Kidney glomerular epithelial cell (primary cell): ENCODE data around the gene KRT26.
"Not testable (repeated sequence)": the region's sequence is repeated elsewhere in the genome, so short reads cannot be mapped to it uniquely, and the experiment has no call there.

Experiments used
- DNase-seq: peaks from one replicate; lab custom pipeline; 2025; lab: John Stamatoyannopoulos, UW

The KRT26 gene

DNA sequence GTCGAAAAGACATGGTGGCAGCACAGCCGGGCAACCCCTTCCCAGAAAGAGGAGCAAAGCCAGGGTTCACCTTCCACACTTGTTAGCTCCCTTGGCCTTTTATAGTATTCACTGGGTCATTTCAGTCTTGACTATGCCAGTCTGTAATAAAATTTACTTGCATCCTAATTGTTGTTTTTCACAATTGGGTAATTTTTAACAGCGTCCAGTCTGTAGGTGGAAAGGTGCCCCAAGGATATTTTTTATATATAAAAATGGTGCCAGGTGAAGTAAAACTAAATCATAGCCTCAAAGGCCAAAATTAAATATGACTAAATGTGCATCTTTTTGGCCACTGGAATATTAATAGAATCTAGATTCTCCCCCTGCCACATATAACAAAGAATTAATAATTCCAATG, at the start of gene KRT26:
Gene KRT26 (minus strand): TSS at position 101 of the 400 bp plus-strand sequence. CDS start 88 bp downstream, at position 13.
- no peak for DNase-seq

DNA sequence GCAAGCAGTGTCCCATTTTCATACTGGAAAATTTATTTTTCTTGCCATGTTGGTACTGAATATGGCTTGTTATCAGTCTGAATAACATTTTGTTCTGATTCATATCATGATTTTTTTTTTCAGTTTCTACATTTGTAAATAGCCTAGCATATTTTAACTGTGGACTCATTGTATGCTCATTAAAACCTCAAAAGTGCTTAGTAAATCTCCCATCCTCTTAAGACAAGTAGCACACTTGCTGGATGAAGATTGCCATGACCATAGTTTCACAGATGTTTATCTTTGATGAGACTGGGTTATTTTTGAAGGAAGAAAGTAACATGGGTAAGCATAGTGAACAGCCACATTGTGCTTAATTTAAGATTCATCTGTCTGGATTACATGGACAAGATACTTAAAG, 49.5 kb upstream of the KRT26 start:
- DNase-seq = no peak

- DNase-seq = no peak
These were observed 48.3 kb upstream of the KRT26 start for GRCh38 chr17:40820228-40820838.

- DNase-seq = no peak
These were observed 47.6 kb upstream of the KRT26 start for GRCh38 chr17:40819528-40820125.

DNA sequence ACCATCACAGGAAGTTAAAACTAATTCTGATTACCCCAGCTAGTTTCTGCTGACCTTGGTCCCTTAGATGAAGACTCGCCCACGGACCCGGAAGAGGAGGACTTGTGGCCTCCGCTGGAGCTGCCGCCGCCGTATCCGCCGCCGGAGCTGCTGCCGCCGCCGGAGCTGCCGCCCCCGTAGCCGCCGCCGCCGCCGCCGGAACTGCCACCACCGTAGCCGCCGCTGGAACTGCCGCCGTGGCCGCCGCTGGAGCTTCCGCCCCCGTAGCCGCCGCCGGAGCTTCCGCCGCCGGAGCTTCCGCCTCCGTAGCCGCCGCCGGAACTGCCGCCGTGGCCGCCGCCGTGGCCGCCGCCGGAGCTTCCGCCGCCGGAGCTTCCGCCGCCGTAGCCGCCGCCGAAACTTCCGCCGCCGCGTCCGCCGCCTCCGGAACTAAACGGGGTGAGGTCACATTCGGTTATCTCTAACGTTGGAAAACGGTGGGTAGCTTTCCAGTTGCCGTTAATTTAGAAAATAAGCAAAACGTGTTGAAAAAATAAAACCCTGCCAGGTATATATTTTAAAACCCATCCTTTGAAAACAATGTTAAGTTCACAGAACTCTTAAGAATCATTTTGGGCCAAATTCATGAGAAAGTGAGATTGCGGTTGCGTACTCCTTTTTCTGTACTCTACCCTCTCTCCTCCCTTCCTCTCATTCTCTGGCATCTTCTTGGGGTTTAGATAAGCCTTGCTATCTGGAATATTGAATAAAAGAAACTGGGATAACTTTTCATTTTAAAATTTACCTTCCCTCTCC, 46.9 kb upstream of the KRT26 start:
- peak; percentile 62 for DNase-seq

GRCh38 chr17:40818343-40818732, 46.3 kb upstream of the KRT26 start:
- DNase-seq = no peak

GRCh38 chr17:40817103-40817682, 45.2 kb upstream of the KRT26 start:
- DNase-seq = no peak

DNA sequence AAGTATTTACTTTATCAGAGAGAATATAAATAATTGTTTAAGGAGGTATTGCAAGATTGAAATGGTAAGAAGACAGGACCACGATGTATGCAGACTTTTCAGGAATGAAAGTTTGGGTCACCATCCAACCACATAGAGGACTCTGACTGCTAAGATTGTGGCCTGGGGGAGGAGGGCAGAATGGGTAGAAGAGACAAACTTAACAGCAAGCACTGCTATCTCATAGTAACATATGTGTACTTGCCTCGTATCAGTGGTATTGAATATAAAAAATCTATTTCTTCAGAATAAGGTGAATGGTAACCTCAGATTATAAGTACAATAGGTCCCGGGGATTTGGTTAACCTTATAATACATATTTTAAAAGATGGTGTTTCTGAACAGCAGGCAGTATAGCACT, 44.6 kb upstream of the KRT26 start:
- DNase-seq = no peak

- no peak for DNase-seq
These were observed 43.4 kb upstream of the KRT26 start for GRCh38 chr17:40815381-40815780.

DNA sequence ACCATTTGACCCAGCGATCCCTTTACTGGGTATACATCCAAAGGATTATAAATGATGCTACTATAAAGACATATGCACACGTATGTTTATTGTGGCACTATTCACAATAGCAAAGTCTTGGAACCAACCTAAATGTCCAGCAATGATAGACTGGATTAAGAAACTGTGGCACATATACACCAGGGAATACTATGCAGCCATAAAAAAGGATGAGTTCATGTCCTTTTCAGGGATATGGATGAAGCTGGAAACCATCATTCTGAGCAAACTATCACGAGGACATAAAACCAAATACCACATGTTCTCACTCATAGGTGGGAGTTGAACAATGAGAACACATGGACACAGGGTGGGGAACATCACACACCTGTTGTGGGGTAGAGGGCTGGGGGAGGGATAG, 42.7 kb upstream of the KRT26 start:
- not testable (repeated sequence) for DNase-seq

GRCh38 chr17:40813804-40814203, 41.8 kb upstream of the KRT26 start:
- DNase-seq = no peak

- no peak for DNase-seq
These were observed 40.6 kb upstream of the KRT26 start for GRCh38 chr17:40812639-40813038.

GRCh38 chr17:40810494-40810893, 38.5 kb upstream of the KRT26 start:
- DNase-seq = peak; percentile 99

GRCh38 chr17:40809721-40810421, 37.9 kb upstream of the KRT26 start:
- DNase-seq = no peak

DNA sequence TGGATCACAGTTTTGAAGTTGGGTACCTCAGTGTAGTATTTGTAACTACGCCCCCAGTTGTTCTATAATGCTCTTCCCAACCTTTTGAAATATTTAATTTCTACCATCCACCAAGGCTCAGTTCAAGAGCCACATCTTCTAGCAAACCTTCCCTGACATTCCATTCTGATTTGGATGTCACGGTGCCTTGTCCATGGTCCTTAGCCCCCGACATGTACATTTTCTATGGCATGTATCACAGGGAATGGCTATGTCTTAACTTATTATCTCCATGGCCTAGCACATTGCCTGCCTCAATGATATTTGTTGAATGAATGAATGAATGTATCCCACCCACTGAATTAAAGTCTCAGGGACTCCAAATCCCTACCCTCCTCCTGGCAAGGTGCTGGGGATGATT, 34.1 kb upstream of the KRT26 start:
- DNase-seq = no peak

DNA sequence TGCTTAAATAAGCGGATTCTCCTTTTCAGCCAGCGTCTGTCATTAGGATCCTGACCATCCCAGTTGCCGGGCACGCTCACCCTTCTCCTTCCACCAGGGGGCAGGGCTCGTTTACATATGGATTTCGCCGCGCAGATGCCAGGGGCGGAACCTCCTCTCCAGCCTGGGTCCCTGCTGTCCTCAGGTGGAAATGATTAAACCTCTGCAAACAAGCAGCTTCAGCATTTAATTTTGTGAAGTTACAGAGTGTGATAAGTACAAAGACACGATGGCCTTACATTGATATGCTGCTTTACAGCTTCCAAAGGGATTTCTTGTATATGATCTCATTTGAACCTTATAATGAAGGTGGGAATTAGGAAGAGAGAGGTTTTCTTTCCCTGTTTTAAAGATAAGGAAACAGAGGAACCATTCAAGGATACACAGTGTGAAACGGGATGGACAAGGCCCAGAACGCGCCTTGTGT, 31.6 kb upstream of the KRT26 start:
- DNase-seq = peak; percentile 83

DNA sequence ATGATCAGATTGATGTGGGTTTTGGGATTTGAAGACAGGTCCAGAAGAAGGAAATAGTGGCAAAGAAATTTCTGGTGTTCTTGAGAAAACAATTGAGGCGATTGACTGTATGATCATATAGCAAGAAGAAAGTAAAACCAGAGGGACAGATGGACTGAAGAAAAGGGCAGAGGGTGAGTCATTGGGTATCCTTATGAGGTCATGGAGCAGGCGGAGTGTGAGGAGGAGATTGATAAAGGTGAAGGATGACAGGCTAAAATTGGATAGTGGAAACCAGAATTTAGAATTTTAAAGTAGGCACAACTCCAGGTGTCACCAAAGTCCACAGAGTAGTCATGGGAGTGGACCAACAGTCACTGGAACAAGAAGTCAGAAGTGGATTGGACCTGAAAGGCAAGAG, 29.2 kb upstream of the KRT26 start:
- DNase-seq = no peak

DNA sequence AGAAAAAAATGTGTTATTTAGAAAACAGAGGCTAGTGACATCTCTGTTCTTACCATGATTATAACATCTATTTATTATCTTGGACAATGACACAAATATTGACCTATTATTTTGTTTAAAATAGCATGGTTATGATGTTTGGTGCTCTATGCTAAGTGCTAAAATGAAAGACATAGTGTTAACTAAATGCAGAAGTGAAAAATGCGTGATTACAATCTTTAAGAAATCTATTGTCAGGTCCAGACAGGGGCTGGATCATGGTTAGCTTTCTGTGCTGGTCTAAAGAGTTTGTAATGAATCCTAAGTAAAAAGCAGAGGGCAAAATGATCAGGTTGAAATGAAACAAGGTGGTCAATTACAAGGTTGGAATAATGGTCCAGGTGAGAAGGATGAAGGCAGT, 28.4 kb upstream of the KRT26 start:
- no peak for DNase-seq

DNA sequence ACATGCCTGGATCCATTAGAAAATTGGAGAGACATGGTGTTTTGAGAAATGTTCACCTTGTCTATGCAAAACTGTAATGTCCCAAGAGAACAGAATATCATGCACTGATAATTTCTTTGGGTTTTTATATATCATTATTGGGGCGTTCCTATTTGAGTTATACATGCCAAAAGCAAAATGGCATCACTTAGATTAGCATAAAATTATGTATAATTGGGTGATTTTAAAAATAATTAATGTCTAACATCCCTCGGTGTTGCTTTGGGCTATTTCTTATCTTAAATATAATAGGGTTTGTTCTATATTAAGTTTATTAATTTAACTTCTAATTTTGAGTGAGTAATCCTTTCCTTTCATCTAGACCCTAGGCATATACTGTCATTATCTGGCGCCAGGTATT, 27.9 kb upstream of the KRT26 start, which contains the start of gene KRT28:
Gene KRT28 (minus strand): TSS at position 101 of the 400 bp plus-strand sequence. CDS start 66 bp downstream, at position 35.
- DNase-seq = no peak

DNA sequence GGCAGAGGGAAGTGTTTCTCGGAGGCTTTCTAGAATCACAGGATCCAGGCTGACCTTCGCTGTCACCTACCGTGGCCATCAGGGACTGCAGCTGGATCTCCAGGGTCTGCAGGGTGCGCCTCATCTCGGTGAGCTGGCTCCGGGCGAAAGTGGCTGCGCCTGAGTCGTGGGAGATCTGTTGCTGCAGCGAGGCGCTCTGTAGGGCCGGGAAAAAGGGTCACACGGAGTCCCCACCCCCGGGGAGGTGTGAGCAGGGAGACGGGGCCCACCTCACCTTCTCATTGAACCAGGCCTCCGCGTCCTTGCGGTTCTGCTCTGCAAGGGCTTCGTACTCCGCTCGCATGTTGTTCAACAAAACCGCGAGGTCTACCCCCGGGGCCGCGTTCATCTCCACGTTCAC, 24.8 kb upstream of the KRT26 start:
- no peak for DNase-seq

DNA sequence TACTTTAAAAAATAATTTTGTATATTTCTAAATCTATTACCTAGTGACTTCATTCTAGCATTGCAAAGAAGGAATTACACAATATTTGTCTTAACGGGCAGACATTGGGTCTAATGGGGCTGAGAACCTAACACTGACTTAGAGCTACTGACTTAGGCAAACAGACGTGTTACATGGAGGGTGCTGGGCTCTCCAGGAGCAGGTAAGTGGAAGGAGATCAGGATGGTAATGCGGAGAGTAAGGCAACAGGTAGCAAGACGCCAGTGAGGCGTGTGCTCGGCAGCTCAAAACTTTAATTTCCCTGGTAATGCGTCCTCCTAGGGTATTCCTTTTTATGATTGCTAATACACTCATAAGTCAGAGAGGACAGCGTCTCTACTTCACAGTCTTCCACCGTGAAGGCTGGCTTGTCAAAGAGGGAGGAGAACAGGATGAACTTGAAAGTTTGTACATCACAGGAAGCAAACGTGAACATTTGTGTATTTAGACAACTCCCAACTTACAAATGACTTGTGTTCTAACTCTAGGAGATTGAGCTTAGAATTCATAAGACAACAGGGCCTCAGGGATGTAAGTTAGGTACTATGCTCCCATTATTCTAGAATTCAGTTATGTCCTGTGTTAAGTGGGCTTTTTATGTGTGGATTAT, 23.1 kb upstream of the KRT26 start:
- no peak for DNase-seq

- no peak for DNase-seq
These were observed 22.5 kb upstream of the KRT26 start for GRCh38 chr17:40794466-40794865.
